ENCODE data around the gene ZNF276. TPM values are rescaled to one million over a fixed set of nuclear protein-coding genes. Genes with fewer than 3 reads are reported as not detected.

The ZNF276 gene
- total RNA-seq, 1 experiment from 2014 or later, result 18.6 TPM

DNA sequence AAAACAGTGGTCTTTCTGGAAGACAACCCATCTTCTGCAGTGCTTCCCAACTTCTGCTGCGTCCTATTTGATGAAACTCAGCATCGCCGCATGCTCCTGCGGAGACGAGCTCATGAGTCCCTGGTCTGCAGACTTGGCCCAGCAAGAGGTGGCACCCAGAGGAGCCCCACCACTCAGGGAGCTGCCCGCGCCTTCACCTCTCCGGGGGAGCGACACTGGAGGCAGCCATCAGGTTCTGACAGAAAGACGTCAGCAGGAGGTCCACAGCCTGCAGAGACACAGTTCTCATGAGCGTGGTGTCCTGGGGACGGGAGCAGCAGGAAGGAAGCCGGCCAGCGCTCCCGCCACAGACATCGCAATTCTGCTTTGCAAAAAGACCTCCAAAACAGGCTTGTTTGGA, 49.0 kb downstream of the ZNF276 start:
- no peak overlapping the region for H2BK20ac ChIP-seq (ENCODE audit: low read depth, low read length, poor library complexity, severe bottlenecking)
- H3K4me3 Mint-ChIP-seq, result no peak overlapping the region
- H3K27me3 ChIP-seq (ENCODE audit: insufficient read depth, low read length), result no peaks in the 10 kb centered on the region
- no peak overlapping the region for H3K4ac ChIP-seq (ENCODE audit: low read depth, low read length)
- H2AFZ ChIP-seq (ENCODE audit: low read length), result no peak overlapping the region
- no peak overlapping the region for H3K56ac ChIP-seq (ENCODE audit: insufficient read length, low read depth, low read length)
- H4K91ac ChIP-seq (ENCODE audit: insufficient read length, low read depth, low read length), result no peak overlapping the region
- no peak overlapping the region for H4K8ac ChIP-seq (replicated peaks; ENCODE audit: insufficient read length, low read depth, low read length)
- H3K27ac Mint-ChIP-seq, result peak overlapping the region in 1 of 3 experiments; percentile 51; a peak in 1 of 7 replicates
- H3K18ac ChIP-seq (ENCODE audit: insufficient read length, low read depth, low read length), result no peak overlapping the region
- H3K27ac ChIP-seq (ENCODE audit: insufficient read length, low read depth, low read length), result no peak overlapping the region
- no peaks in the 10 kb centered on the region for H3K4me1 ChIP-seq (ENCODE audit: insufficient read depth, low read length)
- no peaks in the 10 kb centered on the region for H3K9me3 ChIP-seq (ENCODE audit: control insufficient read depth, low read depth, low read length)
- H4K5ac ChIP-seq (ENCODE audit: insufficient read length, low read depth, low read length), result no peak overlapping the region
- no peak overlapping the region for H3K4me2 ChIP-seq (ENCODE audit: insufficient read depth, insufficient read length, low read length)
- TF ChIP-seq, protein P1, sequence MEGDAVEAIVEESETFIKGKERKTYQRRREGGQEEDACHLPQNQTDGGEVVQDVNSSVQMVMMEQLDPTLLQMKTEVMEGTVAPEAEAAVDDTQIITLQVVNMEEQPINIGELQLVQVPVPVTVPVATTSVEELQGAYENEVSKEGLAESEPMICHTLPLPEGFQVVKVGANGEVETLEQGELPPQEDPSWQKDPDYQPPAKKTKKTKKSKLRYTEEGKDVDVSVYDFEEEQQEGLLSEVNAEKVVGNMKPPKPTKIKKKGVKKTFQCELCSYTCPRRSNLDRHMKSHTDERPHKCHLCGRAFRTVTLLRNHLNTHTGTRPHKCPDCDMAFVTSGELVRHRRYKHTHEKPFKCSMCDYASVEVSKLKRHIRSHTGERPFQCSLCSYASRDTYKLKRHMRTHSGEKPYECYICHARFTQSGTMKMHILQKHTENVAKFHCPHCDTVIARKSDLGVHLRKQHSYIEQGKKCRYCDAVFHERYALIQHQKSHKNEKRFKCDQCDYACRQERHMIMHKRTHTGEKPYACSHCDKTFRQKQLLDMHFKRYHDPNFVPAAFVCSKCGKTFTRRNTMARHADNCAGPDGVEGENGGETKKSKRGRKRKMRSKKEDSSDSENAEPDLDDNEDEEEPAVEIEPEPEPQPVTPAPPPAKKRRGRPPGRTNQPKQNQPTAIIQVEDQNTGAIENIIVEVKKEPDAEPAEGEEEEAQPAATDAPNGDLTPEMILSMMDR (conservative IDR thresholded peaks at IDR 0.05), result no peak
- H3K79me1 ChIP-seq (ENCODE audit: insufficient read depth, low read depth, low read length, poor library complexity, severe bottlenecking), result no peaks in the 10 kb centered on the region
- H2BK120ac ChIP-seq (ENCODE audit: low read depth, low read length, poor library complexity, severe bottlenecking), result no peak overlapping the region
- no peaks in the 10 kb centered on the region for H3K9me3 Mint-ChIP-seq
- H3K79me2 ChIP-seq (ENCODE audit: insufficient read depth, low read length), result no peaks in the 10 kb centered on the region
- H2BK15ac ChIP-seq (ENCODE audit: low read depth, low read length), result no peak overlapping the region
- no peak for DNase-seq
- no peak overlapping the region for H3K23ac ChIP-seq (ENCODE audit: insufficient read length, low read depth, low read length)
- H3K4me1 Mint-ChIP-seq, result no peaks in the 10 kb centered on the region
- H2AK5ac ChIP-seq (ENCODE audit: insufficient read length, low read length), result no peak overlapping the region
- no peak overlapping the region for H3K9ac ChIP-seq (ENCODE audit: extremely low read depth, insufficient read length, low read length)
- H3K23me2 ChIP-seq (ENCODE audit: insufficient read length, low read depth, low read length, poor library complexity, severe bottlenecking), result no peaks in the 10 kb centered on the region
- H3K36me3 Mint-ChIP-seq (ENCODE audit: insufficient read depth in 1 of 3, low read depth in 3 of 3), result peaks cover 52 to 95% (median 84%) of the 10 kb centered on the region in 3 experiments
- no peaks in the 10 kb centered on the region for H3K27me3 Mint-ChIP-seq (ENCODE audit: low read depth)
- no CpG with 5 or more reads among the region's 16 CpGs for WGBS (ENCODE audit: extremely low coverage, insufficient read length, low lambda C conversion rate)
- no peak overlapping the region for H3K14ac ChIP-seq (ENCODE audit: insufficient read depth, low read length)
- H2BK5ac ChIP-seq (ENCODE audit: insufficient read length, low read length), result no peak overlapping the region
- H4K20me1 ChIP-seq (ENCODE audit: control insufficient read depth, insufficient read depth, insufficient read length), result no peaks in the 10 kb centered on the region
- H3T11ph ChIP-seq (ENCODE audit: low read length), result no peak overlapping the region
- H2BK12ac ChIP-seq (ENCODE audit: insufficient read length, low read depth, low read length), result no peak overlapping the region

Data from H9 (cell line).